SK-MEL-5 (cell line): ENCODE measurements around the gene ABCA3. TPM values are rescaled to one million over a fixed set of nuclear protein-coding genes. Genes with fewer than 3 reads are reported as not detected.

Experiments
- DNase-seq: peaks from one replicate; pipeline ENCODE4 v3.0.0-alpha.2; 2016; ENCODE audit warnings: low read depth, low spot score
- in situ Hi-C: cut with HindIII; loops from 2 replicates; pipeline ENCODE4 v1.10.0; 2016; ENCODE audit warnings: low sequenced_read_pairs, high pct_unique_total_duplicates, low pct_unique_long_range_greater_than_20kb
- total RNA-seq: library from RNA; depleted of rRNA; stranded (reverse); fragments of >200 nt; shearing (Covaris generic); gene quantifications from 2 replicates; pipeline ENCODE4 v1.2.3, GENCODE V29; 2014

The ABCA3 gene
- total RNA-seq, 1 experiment from 2014 or later = 0.24 TPM

DNA sequence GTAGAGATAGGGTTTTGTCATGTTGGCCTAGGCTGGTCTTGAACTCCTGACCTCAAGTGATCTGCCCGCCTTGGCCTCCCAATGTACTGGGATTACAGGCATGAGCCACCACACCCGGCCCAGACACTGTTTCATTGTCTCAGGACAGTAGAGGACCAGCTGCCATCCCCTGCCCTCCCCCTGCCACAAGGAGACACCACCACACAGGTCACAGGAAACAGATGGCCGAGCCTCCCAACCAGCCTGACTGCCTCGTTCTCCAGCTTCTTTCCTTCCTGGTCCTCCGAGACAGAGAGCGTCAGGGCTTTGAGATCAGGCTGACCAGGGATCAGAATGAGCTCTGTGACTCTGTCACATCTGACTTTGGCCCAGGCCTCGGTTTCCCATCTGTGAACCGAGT, 51.8 kb downstream of the ABCA3 start:
- in situ Hi-C loops = no loop called here
- no peak for DNase-seq

DNA sequence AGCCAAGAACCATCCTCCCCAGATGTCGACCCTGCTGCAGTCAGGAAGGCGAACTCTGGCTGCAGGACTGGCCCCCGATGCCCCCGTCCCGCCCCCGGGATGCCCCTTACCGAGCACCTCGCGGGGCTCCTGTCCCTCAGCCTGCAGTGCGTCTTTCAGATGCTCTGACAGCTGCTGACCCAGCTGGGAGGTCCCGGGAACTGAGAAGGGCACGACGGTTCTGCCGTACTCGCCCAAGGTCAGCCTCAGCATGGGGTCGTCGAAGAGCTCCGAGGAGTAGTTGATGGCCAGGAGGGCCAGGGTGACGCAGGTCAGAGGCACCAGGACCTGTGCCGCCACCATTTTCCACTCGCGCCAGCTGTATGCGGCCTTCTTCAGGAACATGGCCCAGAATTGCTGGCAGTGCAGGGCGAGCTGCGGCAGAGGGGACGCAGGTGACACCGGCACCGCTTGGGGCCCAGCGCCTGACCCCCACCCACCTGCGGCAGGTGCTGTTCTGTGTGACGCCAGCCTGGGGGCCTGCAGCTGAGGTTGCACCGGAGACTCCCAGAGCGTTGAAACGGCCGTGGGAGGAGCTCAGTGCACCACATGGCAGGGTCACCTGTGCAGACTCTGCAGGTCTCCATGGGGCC, 52.5 kb downstream of the ABCA3 start:
- no peak for DNase-seq
- in situ Hi-C loops = no loop called here

DNA sequence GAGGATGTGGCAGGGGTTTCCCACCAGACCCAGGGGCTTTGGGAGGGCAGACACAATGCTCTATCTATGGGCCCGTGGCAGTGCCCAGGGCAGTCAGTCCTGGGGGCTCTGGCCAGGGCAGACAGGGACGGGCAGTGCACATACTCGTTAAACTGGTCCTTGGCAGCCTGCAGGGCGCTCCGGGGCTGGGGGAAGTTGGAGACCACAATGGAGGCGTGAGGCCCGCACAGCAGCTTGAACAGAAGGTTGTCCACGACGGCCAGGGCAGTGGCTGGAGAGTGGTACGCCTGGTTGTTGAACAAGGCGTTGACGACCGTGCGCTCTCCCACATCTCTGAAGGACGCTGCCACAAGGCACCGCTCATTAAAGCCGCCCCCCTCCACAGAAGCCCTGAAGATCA, 54.0 kb downstream of the ABCA3 start:
- no peak for DNase-seq
- in situ Hi-C loops = no loop called here

DNA sequence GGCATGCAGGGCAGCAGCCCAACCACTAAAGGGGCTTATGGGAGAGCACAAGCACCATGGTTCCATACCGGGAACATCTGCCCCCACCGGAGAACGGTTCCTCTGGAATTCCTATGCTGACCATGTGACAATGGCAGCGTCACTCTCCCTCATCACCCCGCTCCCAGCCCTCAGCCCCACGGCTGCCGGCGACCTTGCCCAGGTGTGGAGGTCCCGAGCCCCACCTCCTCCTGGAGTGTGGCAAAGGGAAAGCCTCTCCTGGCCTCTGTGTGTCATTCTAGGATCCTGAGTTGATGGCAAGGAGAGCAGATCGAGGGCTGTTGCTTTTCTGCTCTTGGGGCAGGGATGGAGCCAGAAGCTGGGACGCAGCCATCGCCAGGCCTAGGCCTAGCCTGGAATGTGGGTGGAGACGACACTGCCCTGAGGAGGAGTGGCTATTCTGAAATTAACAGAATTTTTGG, 54.8 kb downstream of the ABCA3 start:
- DNase-seq = no peak
- in situ Hi-C loops = no loop called here

DNA sequence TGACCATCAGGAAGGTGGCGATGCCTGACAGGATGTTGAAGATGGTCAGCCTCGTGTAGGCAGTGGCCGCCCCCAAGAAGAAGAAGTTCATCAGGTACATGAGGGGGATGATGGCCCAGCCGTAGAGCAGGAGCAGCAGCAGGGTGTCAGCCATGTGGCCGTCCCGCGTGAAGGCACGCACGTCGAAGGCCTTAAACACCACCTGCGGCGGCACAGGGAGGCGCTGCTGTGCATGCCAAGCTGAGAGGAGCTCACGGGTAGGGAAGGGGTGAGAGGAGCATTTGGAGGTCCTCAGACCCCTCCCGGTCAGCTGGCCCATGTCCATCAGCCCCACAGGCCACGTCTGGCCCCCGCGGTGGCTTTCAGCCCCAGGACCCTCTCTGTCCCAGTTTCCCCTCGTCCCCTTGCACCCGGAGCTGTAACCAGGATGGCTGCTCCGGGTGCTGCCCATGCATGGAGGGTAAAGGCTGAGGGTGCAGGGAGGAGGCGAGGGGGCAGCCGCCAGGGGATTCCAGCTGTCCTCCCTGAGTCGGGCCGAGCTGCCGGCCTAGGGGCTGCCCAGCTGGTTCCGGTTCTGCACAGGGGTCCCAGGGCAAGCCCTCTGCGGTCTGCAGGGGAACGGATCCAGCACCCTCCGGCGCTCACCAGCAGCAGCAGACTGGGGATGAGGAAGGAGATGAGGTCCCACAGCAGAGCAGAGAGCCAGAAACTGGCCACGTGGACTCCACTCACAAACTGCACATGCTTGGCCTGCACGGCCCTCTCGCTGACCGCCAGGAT, 55.5 kb downstream of the ABCA3 start:
- in situ Hi-C loops = no loop called here
- no peak for DNase-seq

DNA sequence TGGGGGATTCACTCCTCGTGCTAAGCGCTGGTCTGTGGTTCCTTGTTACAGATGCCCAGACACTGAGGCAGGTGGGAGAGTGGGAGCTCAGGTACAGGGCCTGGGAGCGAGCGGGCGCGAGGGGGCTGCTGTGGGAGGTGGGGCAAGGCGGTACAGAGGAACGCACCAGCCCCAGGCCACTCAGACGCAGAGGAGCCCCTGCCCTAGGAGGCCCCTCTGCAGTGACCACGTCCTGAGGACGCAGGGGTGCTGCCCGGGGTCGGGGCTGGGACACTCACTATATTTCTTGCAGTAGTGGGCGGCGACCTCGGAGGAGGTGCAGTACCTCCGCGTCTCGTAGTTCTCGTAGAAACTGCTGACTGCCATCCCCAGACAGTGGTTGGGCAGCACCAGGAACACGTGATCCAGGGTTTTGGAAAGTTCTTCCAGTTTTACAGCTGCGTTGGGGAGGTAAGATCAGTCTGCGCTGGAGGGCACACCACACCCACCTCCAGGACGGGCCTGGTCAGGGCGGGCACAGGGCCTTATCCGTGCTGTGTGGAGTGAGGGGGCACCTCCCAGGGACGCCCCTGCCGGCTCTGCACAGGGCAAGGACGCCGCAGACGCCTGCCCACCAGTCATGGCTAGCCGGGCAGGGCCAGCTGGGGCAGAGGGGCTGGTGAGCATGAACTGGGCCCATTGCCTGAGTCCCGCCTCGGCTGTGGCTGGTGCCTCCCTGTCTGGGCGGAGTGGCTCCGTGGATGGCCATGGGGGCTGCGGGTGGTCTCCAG, 56.3 kb downstream of the ABCA3 start:
- no peak for DNase-seq
- in situ Hi-C loops = no loop called here

DNA sequence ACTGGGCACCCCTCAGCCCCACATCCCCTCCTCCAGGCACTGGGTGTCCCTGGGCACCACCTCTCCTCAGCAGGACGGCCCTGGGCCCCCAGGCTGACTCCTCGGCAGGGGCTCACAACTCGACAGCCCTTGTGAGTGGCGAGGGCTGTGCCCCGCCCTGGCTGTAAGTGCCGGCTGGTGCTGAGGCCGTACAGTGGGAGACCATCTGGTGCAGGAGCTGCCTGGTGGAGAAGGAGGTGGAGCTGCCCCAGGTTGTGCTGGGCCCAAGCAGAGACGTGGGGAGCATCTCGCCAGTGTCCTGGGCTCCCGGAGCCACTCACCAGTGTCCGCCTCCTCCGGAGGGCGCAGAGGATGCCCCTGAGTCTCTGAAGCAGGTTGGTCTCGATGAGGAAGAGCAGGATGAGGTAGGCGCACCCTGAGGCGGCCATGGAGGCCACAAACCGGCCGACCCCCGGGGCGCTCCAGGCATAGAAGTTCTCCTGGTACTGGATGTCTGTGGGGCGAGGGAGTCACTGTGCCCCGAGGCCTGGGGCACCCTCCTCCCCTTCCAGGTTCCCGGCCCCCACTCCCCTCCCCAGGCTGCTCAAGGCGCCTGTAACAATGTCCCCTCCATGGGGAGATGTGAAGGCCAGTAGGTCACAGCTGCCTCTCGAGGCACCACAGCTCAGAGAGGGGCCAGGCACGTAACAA, 57.5 kb downstream of the ABCA3 start:
- in situ Hi-C loops = no loop called here
- DNase-seq = no peak

DNA sequence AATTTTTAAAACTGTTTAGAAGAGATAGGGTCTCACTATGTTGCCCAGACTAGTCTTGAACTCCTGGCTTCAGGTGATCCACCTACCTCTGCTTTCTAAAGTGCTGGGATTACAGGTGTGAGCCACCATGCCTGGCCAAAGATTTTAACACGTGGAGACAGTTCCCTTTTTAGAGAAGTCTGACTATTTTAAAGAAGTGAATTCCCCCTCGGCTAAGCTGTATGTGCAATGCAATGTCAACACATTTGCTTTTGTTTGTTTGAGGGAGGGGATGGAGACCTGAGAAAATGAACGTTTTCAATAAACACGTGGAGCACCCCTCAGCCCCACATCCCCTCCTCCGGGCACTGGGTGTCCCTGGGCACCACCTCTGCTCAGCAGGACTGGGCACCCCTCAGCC, 58.3 kb downstream of the ABCA3 start:
- no peak for DNase-seq
- in situ Hi-C loops = no loop called here

DNA sequence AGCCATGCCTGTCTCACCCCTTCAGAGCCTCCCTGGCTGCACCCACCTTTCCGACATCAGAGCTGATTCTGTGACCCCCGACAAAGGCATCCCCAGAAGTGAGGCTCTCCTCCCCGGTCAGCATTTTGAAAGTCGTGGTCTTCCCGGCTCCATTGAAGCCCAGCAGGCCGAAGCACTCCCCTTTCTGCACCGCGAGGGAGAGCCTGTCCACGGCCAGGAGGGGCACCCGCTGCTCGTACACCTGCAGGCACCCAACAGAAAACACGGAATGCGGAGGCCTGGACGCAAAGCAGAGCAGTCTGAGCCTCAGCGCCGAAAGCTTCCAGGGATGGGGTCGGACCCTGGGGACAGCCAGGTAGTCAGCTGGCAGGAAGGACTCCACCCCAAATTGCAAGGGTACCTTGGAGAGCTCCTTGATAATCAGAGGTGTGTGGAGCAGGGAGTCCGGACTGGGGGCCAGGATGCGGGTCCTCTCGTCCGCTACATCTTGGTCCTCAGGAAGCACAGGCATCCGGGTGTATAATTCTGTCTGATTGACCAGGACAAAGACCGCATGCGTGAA, 59.5 kb downstream of the ABCA3 start:
- in situ Hi-C loops = no loop called here
- DNase-seq = no peak

DNA sequence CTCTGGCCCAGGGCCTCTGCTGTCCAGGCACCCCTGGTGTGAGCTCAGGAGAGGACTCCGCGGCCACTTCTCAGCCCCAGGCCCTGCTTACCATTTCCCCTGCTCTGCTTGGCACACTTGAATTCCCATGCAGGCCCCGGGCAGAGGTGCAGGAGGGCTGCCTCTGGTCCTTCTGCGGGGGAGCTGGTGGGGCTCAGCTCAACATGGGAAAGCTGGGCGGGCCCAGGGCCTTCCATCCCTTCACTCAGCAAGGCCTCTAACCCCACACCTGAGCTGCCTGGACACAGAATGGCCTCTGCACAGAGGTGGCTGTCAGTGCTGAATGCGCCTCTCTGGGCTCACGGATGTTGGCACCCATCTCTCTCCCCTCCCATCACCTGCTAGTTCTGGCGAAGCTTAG, 60.1 kb downstream of the ABCA3 start:
- in situ Hi-C loops = no loop called here
- DNase-seq = no peak

DNA sequence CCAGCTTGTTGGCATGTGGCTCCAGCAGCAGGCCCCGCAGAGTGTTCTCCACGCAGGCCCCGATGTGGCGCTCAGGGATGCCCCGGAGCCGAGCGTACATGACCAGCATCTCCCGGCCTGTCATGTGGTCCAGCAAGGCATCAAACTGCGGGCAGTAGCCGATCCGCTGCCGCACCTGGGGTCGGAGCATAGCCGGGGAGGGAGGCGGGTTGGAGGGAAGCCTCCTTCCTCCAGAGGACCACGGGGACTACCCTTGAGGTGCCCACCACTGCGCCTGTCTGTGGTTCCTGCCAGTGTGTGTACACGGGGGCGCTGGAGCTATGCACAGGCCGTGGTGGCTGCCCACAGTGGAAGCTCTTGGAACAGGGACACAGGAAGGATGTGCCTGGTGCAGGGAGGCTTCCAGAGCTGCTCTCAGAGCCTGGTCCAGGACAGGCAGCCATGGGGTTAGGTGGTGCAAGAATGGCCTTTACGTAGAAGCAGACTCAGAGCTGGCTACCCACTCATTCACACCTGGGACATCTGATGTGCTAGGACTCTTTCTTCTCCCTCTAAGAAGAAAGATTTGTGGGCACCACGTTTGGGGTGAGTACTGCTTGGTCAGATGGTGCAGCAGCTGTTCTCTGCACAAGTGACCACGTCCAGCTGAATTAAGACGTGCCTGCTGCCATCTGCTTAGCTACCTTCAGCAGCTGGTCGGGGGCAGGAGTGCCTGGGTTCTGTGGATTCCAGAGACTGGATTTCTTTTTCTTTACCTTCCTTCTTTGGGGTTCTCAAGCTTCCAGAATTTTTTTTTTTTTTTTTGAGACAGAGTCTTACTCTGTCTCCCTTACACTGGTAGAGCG, 61.4 kb downstream of the ABCA3 start:
- in situ Hi-C loops = no loop called here
- no peak for DNase-seq

DNA sequence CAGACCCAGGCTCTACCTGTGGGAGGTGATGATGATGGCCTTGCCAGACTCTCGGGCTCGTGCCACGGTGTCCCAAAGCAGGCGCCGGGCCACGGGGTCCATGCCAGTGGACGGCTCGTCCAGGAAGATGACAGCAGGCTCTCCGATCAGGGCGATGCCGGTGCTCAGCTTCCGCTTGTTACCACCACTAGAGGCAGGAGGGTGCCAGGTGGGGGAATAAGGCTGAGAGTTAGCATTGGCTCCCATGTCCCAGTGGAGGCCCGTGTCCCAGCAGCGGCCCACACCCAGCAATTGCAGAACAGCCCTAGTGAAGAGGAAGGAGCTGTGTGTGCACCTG, 62.3 kb downstream of the ABCA3 start:
- DNase-seq = no peak
- in situ Hi-C loops = no loop called here

DNA sequence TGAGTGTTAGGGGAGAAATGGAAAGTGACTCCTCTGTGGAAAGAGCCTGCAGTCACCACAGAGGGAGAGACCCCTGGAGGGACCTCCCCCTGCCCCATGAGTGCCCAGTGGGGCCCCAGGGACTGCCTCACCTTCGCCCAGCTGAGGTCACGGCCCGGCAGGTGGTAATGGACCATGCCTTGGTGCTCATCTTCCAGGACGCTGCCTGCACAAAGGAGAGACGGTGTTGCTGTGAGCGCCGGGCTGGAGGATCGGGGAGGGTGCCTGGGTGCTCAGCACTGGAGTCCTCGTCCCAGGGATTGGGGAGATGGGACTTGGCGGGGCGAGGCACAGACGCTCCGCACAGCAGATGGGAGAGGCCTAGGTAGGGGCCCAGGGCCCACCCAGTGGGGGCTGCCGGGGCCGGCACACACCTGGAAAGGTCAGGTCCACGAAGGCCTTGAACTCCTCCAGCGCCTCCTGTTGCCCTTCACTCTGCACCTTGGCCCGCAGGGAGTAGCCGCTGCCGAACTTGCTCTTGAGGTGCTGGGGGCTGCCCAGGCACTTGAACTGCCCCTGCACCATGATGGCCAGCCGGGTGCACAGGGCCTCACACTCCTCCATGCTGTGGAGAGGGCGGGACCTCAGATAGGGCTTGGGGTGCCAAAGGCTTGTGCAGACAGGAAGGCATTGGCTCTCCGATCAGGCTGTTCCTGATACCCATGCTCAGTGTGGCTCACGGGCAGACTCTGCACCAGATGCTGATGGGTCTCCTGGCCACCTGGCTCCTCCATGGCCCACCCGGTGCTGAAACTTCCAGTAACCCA, 62.9 kb downstream of the ABCA3 start:
- no peak for DNase-seq
- in situ Hi-C loops = no loop called here

DNA sequence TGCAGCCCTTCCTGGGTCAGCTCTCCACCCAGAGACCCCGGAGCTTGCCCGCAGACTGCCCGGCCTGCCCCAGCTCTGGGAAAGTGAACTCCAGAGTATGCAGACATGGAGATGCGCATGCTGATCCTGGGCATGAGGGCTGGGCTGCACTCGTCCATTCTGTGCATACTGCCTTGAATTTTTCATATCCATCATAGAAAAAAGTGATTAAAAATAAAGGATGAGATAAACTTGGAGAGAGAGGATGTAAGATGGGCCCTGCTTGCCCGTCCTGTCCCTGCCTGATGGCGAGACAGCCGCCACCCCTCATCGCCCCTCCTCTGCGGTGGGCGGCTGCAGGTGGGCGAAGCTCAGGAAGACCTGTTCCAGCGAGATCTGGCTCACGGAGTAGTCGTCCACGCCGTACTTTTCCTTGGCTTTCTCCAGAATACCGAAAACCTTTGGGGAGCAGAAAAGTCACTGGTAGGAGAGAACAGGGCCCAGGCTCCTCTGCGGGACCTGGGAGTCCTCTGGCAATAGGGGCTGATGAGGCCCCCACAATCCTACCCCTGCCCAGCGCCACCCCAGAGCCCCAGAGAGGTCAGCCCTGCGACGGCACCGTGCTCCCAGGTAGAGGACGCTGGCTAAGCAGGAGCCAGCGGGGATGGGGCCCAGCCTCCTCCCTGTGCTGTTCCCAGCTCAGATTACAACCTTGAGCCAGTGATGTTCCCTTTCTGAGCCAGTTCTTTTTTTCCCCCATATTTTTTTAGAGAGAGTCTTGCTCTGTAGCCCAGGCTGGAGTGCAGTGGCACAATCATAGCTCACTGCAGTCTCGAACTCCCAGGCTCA, 63.9 kb downstream of the ABCA3 start:
- no peak for DNase-seq
- in situ Hi-C loops = no loop called here

DNA sequence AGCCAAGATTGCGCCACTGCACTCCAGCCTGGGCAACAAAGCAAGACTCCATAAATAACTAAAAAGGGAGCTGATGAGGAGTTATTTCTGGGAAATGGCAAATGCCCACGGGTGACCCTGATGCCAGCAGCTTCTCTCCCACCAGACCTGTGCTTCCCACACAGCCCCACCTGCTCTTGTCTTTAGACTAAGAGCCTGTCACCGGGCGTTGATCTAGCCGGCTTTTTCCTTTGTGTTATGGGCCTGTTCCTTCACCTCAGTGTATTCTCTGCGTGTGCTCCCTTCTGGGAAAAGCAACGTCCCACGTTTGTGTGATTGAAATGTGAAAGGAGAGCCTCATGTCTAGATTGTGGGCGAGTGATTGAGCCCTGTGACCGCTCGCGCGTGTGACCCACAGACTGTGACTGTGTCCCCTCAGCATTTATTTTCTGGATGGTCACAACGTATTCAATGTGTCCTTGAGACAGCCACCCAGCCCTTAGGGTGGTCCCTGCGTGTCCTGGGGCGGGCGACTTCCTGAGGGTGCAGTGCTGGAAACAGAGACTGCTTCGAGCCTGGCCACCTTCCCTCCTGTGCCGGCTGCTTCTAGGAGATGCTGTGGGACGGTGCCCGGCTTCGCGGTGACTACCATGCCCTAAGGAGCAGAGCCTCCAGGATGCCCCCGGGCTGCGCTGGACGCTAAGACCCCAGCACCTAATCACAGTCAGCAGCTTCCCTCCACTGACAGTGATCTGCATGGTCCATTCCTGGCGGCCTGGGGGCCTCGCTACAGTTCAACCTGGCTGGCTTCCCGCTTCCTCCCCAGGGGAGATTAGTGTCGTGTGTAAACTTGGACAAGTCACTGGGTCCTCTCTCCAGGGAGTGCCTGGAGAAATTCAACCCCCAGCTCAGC, 64.8 kb downstream of the ABCA3 start:
- in situ Hi-C loops = no loop called here
- no peak for DNase-seq
